SK-N-SH (cell line): ENCODE results near the gene PPP1R1B. TPM values are rescaled to one million over a fixed set of nuclear protein-coding genes. Genes with fewer than 3 reads are reported as not detected.

Experiments
- CTCF ChIA-PET: fragments of 300-600, 350-600 bp; formaldehyde crosslinking; extraction: SDS; loops from one replicate; lab custom pipeline; 2021; lab: Yijun Ruan, JAX
- POLR2A ChIA-PET: fragments of 350-600 bp; sonication (Branson Sonifier 250); formaldehyde crosslinking; extraction: SDS; loops from one replicate; lab custom pipeline; 2020; ENCODE audit warnings: antibody characterized with exemption, inconsistent platforms; lab: Yijun Ruan, JAX
- DNase-seq: peaks from one replicate; pipeline ENCODE4 v3.0.0; 2012
- H2AFZ ChIP-seq: fragments of 200-600 bp; sonication (generic); 2 replicates; pipeline ENCODE4 v1.8.1; 2016; ENCODE audit warnings: antibody characterized with exemption, mild to moderate bottlenecking, low read depth
- H3F3A ChIP-seq: fragments of 200-600 bp; sonication (generic); replicated peaks from 2 replicates; pipeline ENCODE3; 2016; ENCODE audit warnings: antibody characterized with exemption, mild to moderate bottlenecking; ENCODE audit not compliant: insufficient read depth
- H3K27ac ChIP-seq, 2 experiments: fragments of 200-500 bp in 1 of 2; fragments of 200-600 bp in 1 of 2; sonication (Bioruptor generic) in 1 of 2; sonication (generic), shearing (Covaris generic) in 1 of 2; 2 replicates each; pipeline versions ENCODE4 v1.5.1 to v1.6.1; 2014 to 2016; ENCODE audit warnings: low read depth in 2 of 2, inconsistent platforms in 1 of 2, low read length in 1 of 2, mild to moderate bottlenecking in 1 of 2, mixed read lengths in 1 of 2
- H3K27me3 ChIP-seq: fragments of 200-600 bp; sonication (generic), shearing (Covaris generic); 2 replicates; pipeline ENCODE4 v1.6.1; 2016; ENCODE audit warnings: mixed run types; ENCODE audit not compliant: insufficient read depth
- H3K36me3 ChIP-seq, 2 experiments: fragments of 200-500 bp in 1 of 2; fragments of 200-600 bp in 1 of 2; sonication (Bioruptor generic) in 1 of 2; sonication (generic) in 1 of 2; replicated peaks in 1 of 2; 2 replicates each; pipeline versions ENCODE3 to v1.5.1; 2014 to 2016; ENCODE audit warnings: low read length in 1 of 2, mild to moderate bottlenecking in 1 of 2; ENCODE audit not compliant: insufficient read depth in 2 of 2, control insufficient read depth in 1 of 2
- H3K4me1 ChIP-seq, 2 experiments: fragments of 200-500 bp in 1 of 2; fragments of 200-600 bp in 1 of 2; sonication (Bioruptor generic) in 1 of 2; sonication (generic), shearing (Covaris generic) in 1 of 2; 2 replicates each; pipeline versions ENCODE4 v1.5.1 to v1.6.1; 2014 to 2016; ENCODE audit warnings: low read depth in 1 of 2, low read length in 1 of 2, mixed run types in 1 of 2; ENCODE audit not compliant: insufficient read depth in 2 of 2, control insufficient read depth in 1 of 2
- H3K4me2 ChIP-seq: fragments of 200-600 bp; sonication (generic), shearing (Covaris generic); 2 replicates; pipeline ENCODE4 v1.6.1; 2017; ENCODE audit warnings: mixed run types
- H3K4me3 ChIP-seq, 2 experiments: fragments of 200-500 bp in 1 of 2; fragments of 200-600 bp in 1 of 2; sonication (Bioruptor generic) in 1 of 2; sonication (generic), shearing (Covaris generic) in 1 of 2; 2 replicates each; pipeline versions ENCODE4 v1.5.1 to v1.8.1; 2014 to 2016; ENCODE audit warnings: low read depth in 2 of 2, inconsistent platforms in 1 of 2, low read length in 1 of 2, mild to moderate bottlenecking in 1 of 2, mixed read lengths in 1 of 2, moderate library complexity in 1 of 2
- H3K79me2 ChIP-seq: fragments of 200-600 bp; sonication (generic); 2 replicates; pipeline ENCODE4 v1.8.1; 2017; ENCODE audit warnings: mild to moderate bottlenecking; ENCODE audit not compliant: insufficient read depth
- H3K9ac ChIP-seq: fragments of 200-600 bp; sonication (generic); 2 replicates; pipeline ENCODE4 v1.6.1; 2017; ENCODE audit warnings: mixed run types
- H3K9me2 ChIP-seq: fragments of 200-600 bp; sonication (generic); 2 replicates; pipeline ENCODE4 v1.6.1; 2017; ENCODE audit warnings: mixed run types
- H3K9me3 ChIP-seq: fragments of 200-600 bp; sonication (generic); 2 replicates; pipeline ENCODE4 v1.6.1; 2017; ENCODE audit warnings: mixed run types, mild to moderate bottlenecking, moderate library complexity
- H4K20me1 ChIP-seq: fragments of 200-600 bp; sonication (generic); 2 replicates; pipeline ENCODE4 v1.6.1; 2017; ENCODE audit warnings: mild to moderate bottlenecking, mixed run types; ENCODE audit not compliant: insufficient read depth
- CTCF ChIP-seq: fragments of 200-600 bp; sonication (generic); IDR thresholded peaks from 2 replicates; pipeline ENCODE4 v1.6.1; 2017; ENCODE audit warnings: antibody characterized with exemption, mild to moderate bottlenecking, moderate library complexity
- ELF1 ChIP-seq: IDR thresholded peaks from 2 replicates; pipeline ENCODE4 v1.4.0; 2012
- EP300 ChIP-seq, 2 experiments: IDR thresholded peaks; 2 replicates each; pipeline versions ENCODE4 v1.4.0 to v1.6.1; 2012; ENCODE audit warnings: borderline replicate concordance in 1 of 2, low read depth in 1 of 2, low read length in 1 of 2
- EZH2phosphoT487 ChIP-seq: fragments of 200-600 bp; sonication (generic); IDR thresholded peaks from 2 replicates; pipeline ENCODE4 v1.6.1; 2017; ENCODE audit warnings: low read depth, mixed run types, mild to moderate bottlenecking, antibody characterized with exemption, moderate library complexity, borderline replicate concordance
- GABPA ChIP-seq: IDR thresholded peaks from 2 replicates; pipeline ENCODE4 v1.4.0; 2012; ENCODE audit warnings: low read depth, mild to moderate bottlenecking
- IRF3 ChIP-seq: fragments of 150-350 bp; IDR thresholded peaks from 2 replicates; pipeline ENCODE4 v1.6.1; 2016; ENCODE audit warnings: mild to moderate bottlenecking, low read depth, low read length
- JUND ChIP-seq: IDR thresholded peaks from 2 replicates; pipeline ENCODE4 v1.4.0; 2012
- NRF1 ChIP-seq: IDR thresholded peaks from 2 replicates; pipeline ENCODE4 v1.6.1; 2012; ENCODE audit warnings: low read depth, mild to moderate bottlenecking, low read length
- PBX3 ChIP-seq: IDR thresholded peaks from 2 replicates; pipeline ENCODE4; 2012
- RCOR1 ChIP-seq: fragments of 150-350 bp; IDR thresholded peaks from 2 replicates; pipeline ENCODE4 v1.6.1; 2017; ENCODE audit warnings: antibody characterized with exemption, low read length
- RFX5 ChIP-seq: IDR thresholded peaks from 2 replicates; pipeline ENCODE4 v1.6.1; 2012; ENCODE audit warnings: mild to moderate bottlenecking, improper control_type of control experiment, low read length
- SMC3 ChIP-seq: IDR thresholded peaks from 2 replicates; pipeline ENCODE4 v1.6.1; 2012; ENCODE audit warnings: low read depth, low read length, improper control_type of control experiment
- TCF12 ChIP-seq: IDR thresholded peaks from 2 replicates; pipeline ENCODE4 v1.4.0; 2012
- TEAD4 ChIP-seq: IDR thresholded peaks from 2 replicates; pipeline ENCODE4 v1.4.0; 2012; ENCODE audit warnings: mild to moderate bottlenecking, borderline replicate concordance; ENCODE audit not compliant: insufficient read depth
- YY1 ChIP-seq: IDR thresholded peaks from 2 replicates; pipeline ENCODE4 v1.4.0; 2012; ENCODE audit warnings: low read depth, mild to moderate bottlenecking
- ZBTB33 ChIP-seq: IDR thresholded peaks from 2 replicates; pipeline ENCODE4 v1.4.0; 2012; ENCODE audit warnings: low read depth, borderline replicate concordance
- WGBS: methylation state at CpG from one replicate; pipeline ENCODE4 v1.1.6; 2017; ENCODE audit warnings: low lambda C conversion rate; 5-methylcytosine and 5-hydroxymethylcytosine counted together
- polyA plus RNA-seq, 3 experiments: library from polyadenylated mRNA; depleted of rRNA; stranded (reverse); fragments of >200 nt; gene quantifications; 2 replicates each; pipeline ENCODE4 v1.2.3, GENCODE V29; 2012

PPP1R1B gene
- polyA plus RNA-seq, 1 of the 3 experiments (the other 2 are of a cell fraction): 0.07 TPM

- H4K20me1 ChIP-seq: peaks cover 9% of the 10 kb centered on the region; the same call in 1 of the 2 replicates
- no peak overlapping the region for H3K9ac ChIP-seq
- peaks cover 99% of the 10 kb centered on the region for H3K27me3 ChIP-seq
- DNase-seq: no peak
- H3K79me2 ChIP-seq: no peaks in the 10 kb centered on the region
- H2AFZ ChIP-seq: no peak overlapping the region
- H3K36me3 ChIP-seq: no peaks in the 10 kb centered on the region
- no peak overlapping the region for H3K4me2 ChIP-seq
- H3K4me1 ChIP-seq: peaks cover 6 to 15% of the 10 kb centered on the region in 2 experiments
- no peak overlapping the region for H3K27ac ChIP-seq
- no peaks in the 10 kb centered on the region for H3F3A ChIP-seq
- H3K9me2 ChIP-seq: no peaks in the 10 kb centered on the region
- H3K4me3 ChIP-seq: no peak overlapping the region
- H3K9me3 ChIP-seq: no peaks in the 10 kb centered on the region
- POLR2A ChIA-PET: no interaction called here
- WGBS: 24% methylated on average over 14 of the region's 14 CpGs
- TF ChIP-seq TEAD4: no peak
- no peak for TF ChIP-seq RCOR1
- no peak for TF ChIP-seq TCF12
- TF ChIP-seq ELF1: no peak
- TF ChIP-seq SMC3: no peak
- TF ChIP-seq EZH2phosphoT487: no peak
- TF ChIP-seq JUND: no peak
- TF ChIP-seq RFX5: no peak
- no peak for TF ChIP-seq PBX3
- no peak for TF ChIP-seq CTCF
- CTCF ChIA-PET: interaction anchor here (1.6 to 17.5 kb wide), 3 partner anchors 19 to 55 kb away, joined by 7 to 285 read pairs (median 11); partner anchors contain the start of gene PPP1R1B
These were observed 23.3 kb upstream of the PPP1R1B start for GRCh38 chr17:39603304-39604016.

- Histone ChIP-seq H3K4me1 (peaks cover 0 to under 1% of the 10 kb centered on the region in 2 experiments; a peak in 1 of 4 replicates), H3K9me2 (no peaks in the 10 kb centered on the region), H3K36me3 (no peaks in the 10 kb centered on the region), H4K20me1 (0 out of 2 replicates have a peak, but pooled peaks cover 5% of the 10 kb centered on the region), H3K79me2 (no peaks in the 10 kb centered on the region), H3K4me3 (no peak overlapping the region), H3K9me3 (no peaks in the 10 kb centered on the region), H2AFZ (no peak overlapping the region), H3K4me2 (no peak overlapping the region), H3K27ac (no peak overlapping the region), H3F3A (no peaks in the 10 kb centered on the region), H3K9ac (no peak overlapping the region), H3K27me3 (peaks cover 99% of the 10 kb centered on the region)
- no peak for DNase-seq
- ChIA-PET CTCF (interaction anchor here (0.6 to 17.5 kb wide), 9 partner anchors 8 to 64 kb away, joined by 3 to 285 read pairs (median 5); partner anchors contain the start of genes PNMT and PPP1R1B), POLR2A (no interaction called here)
- WGBS: 10% methylated on average over 26 of the region's 31 CpGs
- no peak for TF ChIP-seq JUND
- no peak for TF ChIP-seq RCOR1
- no peak for TF ChIP-seq YY1
- no peak for TF ChIP-seq TCF12
- no peak for TF ChIP-seq ELF1
- no peak for TF ChIP-seq EP300 (IDR thresholded peaks at IDR 0.05; ENCODE audit: borderline replicate concordance in 1 of 2, low read depth in 1 of 2, low read length in 1 of 2)
- TF ChIP-seq CTCF: no peak
- no peak for TF ChIP-seq IRF3
- TF ChIP-seq TEAD4: no peak
- TF ChIP-seq EZH2phosphoT487: no peak
- TF ChIP-seq ZBTB33: no peak
- TF ChIP-seq NRF1: no peak
- no peak for TF ChIP-seq GABPA
These were observed 21.8 kb upstream of the PPP1R1B start for GRCh38 chr17:39604911-39605491.
